ENCODE measurements around the gene TBC1D17. TPM values are rescaled to one million over a fixed set of nuclear protein-coding genes. Genes with fewer than 3 reads are reported as not detected.

Gene TBC1D17
- total RNA-seq, 1 donor, result 21.4 TPM

DNA sequence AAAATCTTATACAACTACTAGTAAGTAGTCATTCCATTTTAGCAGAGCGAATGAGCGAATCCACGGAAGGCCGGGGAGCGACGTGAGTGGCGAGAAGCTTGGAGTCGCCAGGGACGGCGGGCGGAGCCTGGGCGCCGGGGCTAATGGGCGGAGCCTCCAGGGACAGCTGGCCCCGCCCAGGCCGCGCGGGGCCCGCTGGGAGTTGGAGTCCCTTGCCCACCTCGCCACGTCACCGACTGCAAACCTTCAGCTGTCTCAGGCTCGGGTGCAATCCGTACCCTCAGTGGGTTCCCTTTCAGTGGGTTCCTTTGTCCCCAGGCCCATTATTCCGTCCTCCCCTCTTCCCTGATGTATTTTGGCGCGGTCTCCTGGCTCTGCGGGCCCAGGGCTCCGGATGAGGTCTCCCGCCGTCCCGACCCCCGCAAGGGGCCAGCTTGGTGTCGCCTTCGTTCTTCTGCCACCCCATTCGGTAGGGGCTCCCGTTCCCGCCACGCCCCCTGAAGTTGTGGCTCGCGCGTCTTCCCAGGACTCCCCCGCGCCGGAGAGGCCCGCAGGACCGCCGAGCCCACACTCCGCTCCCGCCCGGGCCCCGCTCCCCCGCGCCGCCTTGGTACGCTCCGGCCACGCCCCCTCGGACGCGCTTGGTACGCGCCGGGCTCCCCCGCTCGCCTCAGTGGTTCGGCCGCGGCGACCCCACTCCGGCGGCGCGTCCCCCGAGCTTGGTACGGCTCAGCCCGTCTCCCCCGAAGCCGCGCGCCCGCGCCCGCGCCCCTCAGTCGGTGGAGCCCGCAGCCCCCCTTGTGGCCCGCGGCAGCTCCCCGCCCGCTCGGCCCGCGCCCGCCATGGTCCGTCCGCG lies 26.8 kb upstream of the TBC1D17 start, which contains the start of gene PTOV1:
Gene PTOV1, plus strand, starts transcription at position 673 of the 856 bp plus-strand sequence.
- Histone ChIP-seq H3K36me3 (ENCODE audit: insufficient read depth, low read length) (peaks cover 8% of the 10 kb centered on the region), H3K27me3 (ENCODE audit: insufficient read depth, low read length) (no peaks in the 10 kb centered on the region), H2AFZ (ENCODE audit: low read length) (peak within 1 kb of the TSS; percentile 89)

DNA sequence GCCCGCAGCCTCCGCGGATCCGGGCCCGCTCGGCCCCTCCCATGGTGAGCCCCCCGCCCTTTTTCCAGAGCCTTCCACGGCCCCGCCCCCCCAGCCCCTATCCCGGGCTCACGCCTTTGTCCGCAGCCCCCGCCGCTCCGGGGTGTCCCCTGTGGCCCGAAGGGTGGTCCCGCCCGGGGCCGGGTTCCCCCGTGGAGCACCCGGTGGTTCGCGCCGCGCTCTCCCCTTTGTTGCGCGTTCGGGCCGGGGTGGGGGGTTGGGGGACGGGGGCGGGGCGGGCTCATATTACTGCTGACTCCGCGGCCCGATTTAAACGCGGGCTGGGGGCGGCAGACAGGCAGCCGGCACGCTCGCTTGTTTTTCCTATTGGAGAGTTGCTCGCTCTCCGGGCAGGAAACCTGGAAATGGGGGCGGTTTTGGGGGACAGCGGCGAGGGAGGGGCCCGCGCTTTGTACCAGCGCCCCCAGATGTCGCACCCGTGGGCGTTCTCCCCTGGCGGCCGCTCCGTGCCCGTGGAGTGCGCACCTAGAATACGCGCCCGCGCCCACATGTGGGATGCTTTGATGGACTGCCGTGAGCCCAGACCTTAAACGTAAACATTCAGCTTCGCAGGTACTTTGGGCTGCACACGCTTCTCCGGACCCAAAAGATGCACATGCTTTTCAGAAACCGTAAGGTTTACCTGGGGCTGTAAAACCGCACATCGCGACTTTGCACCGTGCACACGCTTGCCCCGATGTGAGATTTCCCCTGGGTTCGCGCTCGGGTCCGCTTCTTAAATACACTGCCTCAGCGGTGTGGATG lies 25.8 kb upstream of the TBC1D17 start:
- Histone ChIP-seq H3K27ac (ENCODE audit: low read depth, low read length) (no peak overlapping the region), H3K27me3 (ENCODE audit: insufficient read depth, low read length) (no peaks in the 10 kb centered on the region), H4K20me1 (ENCODE audit: insufficient read depth, low read length) (peaks cover 39% of the 10 kb centered on the region), H3K9me3 (ENCODE audit: low read depth, low read length) (no peaks in the 10 kb centered on the region), H3K36me3 (ENCODE audit: insufficient read depth, low read length) (peaks cover 12% of the 10 kb centered on the region), H3K4me2 (ENCODE audit: insufficient read depth, low read length) (peak overlapping the region; percentile 96), H3K4me3 (ENCODE audit: insufficient read depth, low read length) (peak overlapping the region; percentile 95), H3K4me1 (ENCODE audit: insufficient read depth, low read length) (peaks cover 37% of the 10 kb centered on the region), H3K79me2 (ENCODE audit: insufficient read depth, low read length) (peaks cover 45% of the 10 kb centered on the region), H2AFZ (ENCODE audit: low read length) (no peak overlapping the region)
- TF ChIP-seq, protein P1, sequence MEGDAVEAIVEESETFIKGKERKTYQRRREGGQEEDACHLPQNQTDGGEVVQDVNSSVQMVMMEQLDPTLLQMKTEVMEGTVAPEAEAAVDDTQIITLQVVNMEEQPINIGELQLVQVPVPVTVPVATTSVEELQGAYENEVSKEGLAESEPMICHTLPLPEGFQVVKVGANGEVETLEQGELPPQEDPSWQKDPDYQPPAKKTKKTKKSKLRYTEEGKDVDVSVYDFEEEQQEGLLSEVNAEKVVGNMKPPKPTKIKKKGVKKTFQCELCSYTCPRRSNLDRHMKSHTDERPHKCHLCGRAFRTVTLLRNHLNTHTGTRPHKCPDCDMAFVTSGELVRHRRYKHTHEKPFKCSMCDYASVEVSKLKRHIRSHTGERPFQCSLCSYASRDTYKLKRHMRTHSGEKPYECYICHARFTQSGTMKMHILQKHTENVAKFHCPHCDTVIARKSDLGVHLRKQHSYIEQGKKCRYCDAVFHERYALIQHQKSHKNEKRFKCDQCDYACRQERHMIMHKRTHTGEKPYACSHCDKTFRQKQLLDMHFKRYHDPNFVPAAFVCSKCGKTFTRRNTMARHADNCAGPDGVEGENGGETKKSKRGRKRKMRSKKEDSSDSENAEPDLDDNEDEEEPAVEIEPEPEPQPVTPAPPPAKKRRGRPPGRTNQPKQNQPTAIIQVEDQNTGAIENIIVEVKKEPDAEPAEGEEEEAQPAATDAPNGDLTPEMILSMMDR (IDR thresholded peaks at IDR 0.05; ENCODE audit: extremely low read depth, low read depth, low read length), result no peak
- no peak for DNase-seq (ENCODE audit: insufficient read length, low spot score, missing footprints)

More for the DNA sequence above, 26.8 kb upstream of the TBC1D17 start, which contains the start of gene PTOV1:
- Histone ChIP-seq H3K79me2 (ENCODE audit: insufficient read depth, low read length) (peaks cover 45% of the 10 kb centered on the region), H3K9me3 (ENCODE audit: low read depth, low read length) (no peaks in the 10 kb centered on the region), H3K4me2 (ENCODE audit: insufficient read depth, low read length) (peak within 1 kb of the TSS; percentile 96), H4K20me1 (ENCODE audit: insufficient read depth, low read length) (peaks cover 45% of the 10 kb centered on the region), H3K27ac (ENCODE audit: low read depth, low read length) (peak within 1 kb of the TSS; percentile 92), H3K4me3 (ENCODE audit: insufficient read depth, low read length) (peak within 1 kb of the TSS; percentile 95), H3K4me1 (ENCODE audit: insufficient read depth, low read length) (peaks cover 37% of the 10 kb centered on the region)
- TF ChIP-seq, protein P1 (IDR thresholded peaks at IDR 0.05; ENCODE audit: extremely low read depth, low read depth, low read length), result no peak
- peak; percentile 99 for DNase-seq (ENCODE audit: insufficient read length, low spot score, missing footprints)

DNA sequence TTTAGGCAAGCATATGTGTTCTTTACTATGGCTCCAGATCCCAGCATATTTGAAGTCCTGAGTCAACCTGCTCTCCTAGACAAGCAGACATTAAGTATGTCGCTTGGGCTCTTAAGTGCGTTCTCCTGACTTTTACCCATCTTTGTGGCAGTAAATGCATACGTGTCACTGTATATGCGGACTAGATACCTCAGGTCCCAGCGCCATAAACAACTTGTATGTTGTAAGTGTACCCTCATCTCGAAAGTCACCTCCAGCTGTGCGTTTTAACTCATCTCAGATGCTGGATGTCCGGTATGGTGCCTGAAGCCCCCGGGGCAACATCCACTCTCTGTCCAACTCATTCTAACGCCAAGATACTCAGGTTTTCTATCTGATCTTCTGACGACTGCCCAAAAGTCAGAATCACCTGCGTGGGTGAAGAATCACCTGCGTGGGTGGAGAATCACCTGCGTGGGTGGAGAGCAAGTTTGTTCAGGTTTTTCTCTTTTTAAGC lies 24.8 kb upstream of the TBC1D17 start:
- H3K27me3 ChIP-seq (ENCODE audit: insufficient read depth, low read length), result no peaks in the 10 kb centered on the region
- DNase-seq (ENCODE audit: insufficient read length, low spot score, missing footprints), result no peak
- TF ChIP-seq, protein P1 (IDR thresholded peaks at IDR 0.05; ENCODE audit: extremely low read depth, low read depth, low read length), result no peak

More for the DNA sequence above, 24.8 kb upstream of the TBC1D17 start:
- peaks cover 45% of the 10 kb centered on the region for H3K79me2 ChIP-seq (ENCODE audit: insufficient read depth, low read length)
- no peak overlapping the region for H3K27ac ChIP-seq (ENCODE audit: low read depth, low read length)
- no peak overlapping the region for H2AFZ ChIP-seq (ENCODE audit: low read length)
- peaks cover 21% of the 10 kb centered on the region for H3K36me3 ChIP-seq (ENCODE audit: insufficient read depth, low read length)
- peak overlapping the region; percentile 96 for H3K4me2 ChIP-seq (ENCODE audit: insufficient read depth, low read length)
- H3K4me1 ChIP-seq (ENCODE audit: insufficient read depth, low read length), result peaks cover 37% of the 10 kb centered on the region
- H3K4me3 ChIP-seq (ENCODE audit: insufficient read depth, low read length), result peak overlapping the region; percentile 95
- no peaks in the 10 kb centered on the region for H3K9me3 ChIP-seq (ENCODE audit: low read depth, low read length)
- H4K20me1 ChIP-seq (ENCODE audit: insufficient read depth, low read length), result peaks cover 39% of the 10 kb centered on the region

Data from osteoblast (primary cell).